NT2/D1 (cell line): Measurements from ENCODE around the gene CYP4F11.
"Not testable (repeated sequence)": the region's sequence is repeated elsewhere in the genome, so short reads cannot be mapped to it uniquely, and the experiment has no call there.

Experiments used
- DNase-seq: peaks from one replicate; pipeline ENCODE4 v3.0.0-alpha.2; 2011; ENCODE audit warnings: low read depth, low spot score
- H3K27me3 ChIP-seq: 2 replicates; pipeline ENCODE4 v1.6.0; 2011; ENCODE audit warnings: mild to moderate bottlenecking; ENCODE audit not compliant: insufficient read length, insufficient read depth
- H3K36me3 ChIP-seq: 2 replicates; pipeline ENCODE4 v1.6.1; 2011; ENCODE audit warnings: mild to moderate bottlenecking, low read length, mixed read lengths; ENCODE audit not compliant: insufficient read depth, insufficient read length
- H3K4me1 ChIP-seq: 2 replicates; pipeline ENCODE4 v1.5.1; 2011; ENCODE audit not compliant: insufficient read depth, insufficient read length
- H3K4me3 ChIP-seq: 2 replicates; pipeline ENCODE4 v1.5.1; 2011; ENCODE audit warnings: low read depth; ENCODE audit not compliant: insufficient read length
- H3K9ac ChIP-seq: 2 replicates; pipeline ENCODE4 v1.6.0; 2011; ENCODE audit warnings: low read depth; ENCODE audit not compliant: insufficient read length
- H3K9me3 ChIP-seq: 2 replicates; pipeline ENCODE4 v1.5.1; 2011; ENCODE audit warnings: mild to moderate bottlenecking, low read length; ENCODE audit not compliant: insufficient read depth
- SUZ12 ChIP-seq: IDR thresholded peaks from 2 replicates; pipeline ENCODE4 v1.6.1; 2011; ENCODE audit not compliant: insufficient read length, insufficient read depth; ENCODE audit errors: extremely low read depth
- YY1 ChIP-seq: IDR thresholded peaks from 2 replicates; pipeline ENCODE4 v1.6.1; 2011; ENCODE audit not compliant: insufficient read length, insufficient read depth
- ZNF274 ChIP-seq: IDR thresholded peaks from 2 replicates; pipeline ENCODE4 v1.6.1; 2011; ENCODE audit warnings: mild to moderate bottlenecking, low read depth, low read length

The CYP4F11 gene

DNA sequence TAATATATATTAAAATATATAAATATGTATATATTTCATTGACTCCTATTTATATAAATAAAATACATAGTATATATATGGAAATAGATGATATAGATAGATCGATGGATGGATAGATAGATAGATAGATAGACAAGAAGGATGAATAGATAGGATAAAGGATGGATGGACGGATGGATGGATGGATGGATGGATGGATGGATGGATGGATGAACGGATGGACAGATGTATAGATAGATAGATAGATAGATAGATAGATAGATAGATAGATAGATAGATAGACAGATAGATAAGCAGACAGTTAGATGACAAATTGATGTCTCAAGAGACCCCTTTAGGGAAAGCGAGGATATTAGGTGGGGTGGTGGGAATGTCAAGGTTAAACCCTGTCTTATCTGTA, 15.1 kb downstream of the CYP4F11 start:
- Histone ChIP-seq H3K4me1 (no peaks in the 10 kb centered on the region), H3K36me3 (no peaks in the 10 kb centered on the region), H3K27me3 (peaks cover 47% of the 10 kb centered on the region), H3K9me3 (peaks cover 17% of the 10 kb centered on the region), H3K9ac (no peak overlapping the region), H3K4me3 (no peak overlapping the region)
- DNase-seq, result no peak
- TF ChIP-seq YY1 (no peak), ZNF274 (no peak), SUZ12 (no peak)

GRCh38 chr19:15915109-15915508, 19.2 kb downstream of the CYP4F11 start:
- no peak overlapping the region for H3K9ac ChIP-seq

DNA sequence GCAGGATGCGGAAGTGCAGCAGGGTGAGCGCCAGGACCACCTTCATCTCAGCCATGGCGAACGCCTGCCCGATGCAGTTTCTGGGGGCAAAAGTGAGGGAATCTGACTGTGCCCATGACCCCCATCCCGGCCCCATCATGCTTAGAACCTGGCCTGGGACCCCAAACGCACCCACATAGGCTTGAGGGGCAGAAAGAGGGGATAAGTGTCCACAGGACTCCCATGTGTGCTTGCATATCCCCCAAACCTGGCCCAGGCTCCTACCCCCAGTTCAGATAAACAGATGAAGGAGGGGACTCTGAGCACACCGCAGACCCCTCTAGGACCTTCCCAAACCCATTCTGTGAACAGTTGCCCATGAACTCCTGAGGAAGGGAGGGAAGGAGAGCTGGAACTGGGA, 20.5 kb downstream of the CYP4F11 start:
- DNase-seq, result no peak
- Histone ChIP-seq H3K36me3 (no peaks in the 10 kb centered on the region), H3K9ac (no peak overlapping the region), H3K27me3 (peaks cover 51% of the 10 kb centered on the region), H3K4me1 (no peaks in the 10 kb centered on the region), H3K4me3 (no peak overlapping the region), H3K9me3 (peaks cover 17% of the 10 kb centered on the region)
- TF ChIP-seq ZNF274, result no peak

More at GRCh38 chr19:15915109-15915508, 19.2 kb downstream of the CYP4F11 start:
- Histone ChIP-seq H3K4me1 (no peaks in the 10 kb centered on the region), H3K36me3 (no peaks in the 10 kb centered on the region), H3K27me3 (peaks cover 56% of the 10 kb centered on the region), H3K9me3 (peaks cover 17% of the 10 kb centered on the region), H3K4me3 (no peak overlapping the region)
- TF ChIP-seq ZNF274, result no peak
- TF ChIP-seq YY1, result no peak
- TF ChIP-seq SUZ12, result no peak
- DNase-seq, result no peak

GRCh38 chr19:15913384-15913783, 20.9 kb downstream of the CYP4F11 start:
- Histone ChIP-seq H3K36me3 (no peaks in the 10 kb centered on the region), H3K4me1 (no peaks in the 10 kb centered on the region), H3K27me3 (peaks cover 49% of the 10 kb centered on the region), H3K9me3 (peaks cover 17% of the 10 kb centered on the region), H3K4me3 (no peak overlapping the region), H3K9ac (no peak overlapping the region)
- TF ChIP-seq ZNF274, result no peak
- TF ChIP-seq YY1, result no peak
- no peak for TF ChIP-seq SUZ12
- no peak for DNase-seq

GRCh38 chr19:15911599-15912235, 22.6 kb downstream of the CYP4F11 start:
- Histone ChIP-seq H3K9ac (peak overlapping the region; percentile 52), H3K4me1 (no peaks in the 10 kb centered on the region), H3K9me3 (peaks cover 17% of the 10 kb centered on the region), H3K36me3 (no peaks in the 10 kb centered on the region), H3K27me3 (peaks cover 44% of the 10 kb centered on the region), H3K4me3 (peak overlapping the region; percentile 41)
- TF ChIP-seq YY1, result no peak
- TF ChIP-seq SUZ12, result peak; percentile 78
- no peak for DNase-seq

DNA sequence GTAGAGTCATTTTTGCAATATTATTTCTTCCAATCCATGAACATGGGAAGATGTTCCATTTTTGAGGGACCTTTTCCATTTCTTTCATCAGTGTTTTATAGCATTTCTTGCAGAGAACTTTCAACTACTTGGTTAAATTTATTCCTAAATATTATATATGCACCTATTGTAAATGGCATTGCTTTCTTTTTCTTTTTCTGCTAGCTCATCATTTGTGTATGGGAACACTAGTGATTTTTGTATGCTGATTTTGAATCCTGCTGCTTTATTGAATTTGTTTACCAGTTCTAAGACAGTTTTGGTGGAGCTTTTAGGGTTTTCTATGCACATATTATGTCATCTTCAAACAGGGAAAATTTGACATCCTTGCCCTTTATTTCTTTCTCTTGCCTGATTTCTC, 29.3 kb downstream of the CYP4F11 start:
- H3K4me3 ChIP-seq, result no peak overlapping the region
- no peak overlapping the region for H3K9ac ChIP-seq
- H3K27me3 ChIP-seq, result peaks cover 5% of the 10 kb centered on the region
- H3K4me1 ChIP-seq, result no peaks in the 10 kb centered on the region
- DNase-seq, result no peak
- TF ChIP-seq ZNF274, result no peak
- no peak for TF ChIP-seq SUZ12
- no peak for TF ChIP-seq YY1
- H3K9me3 ChIP-seq, result no peaks in the 10 kb centered on the region; the same call in 1 of the 2 replicates
- H3K36me3 ChIP-seq, result no peaks in the 10 kb centered on the region

GRCh38 chr19:15902898-15903297, 31.4 kb downstream of the CYP4F11 start:
- not testable (repeated sequence) for H3K27me3 ChIP-seq, H3K9me3 ChIP-seq, H3K36me3 ChIP-seq, H3K9ac ChIP-seq, H3K4me1 ChIP-seq, H3K4me3 ChIP-seq, DNase-seq

GRCh38 chr19:15902254-15902653, 32.1 kb downstream of the CYP4F11 start:
- TF ChIP-seq SUZ12 (no peak), YY1 (no peak), ZNF274 (no peak)
- Histone ChIP-seq H3K4me3 (no peak overlapping the region), H3K27me3 (no peaks in the 10 kb centered on the region), H3K9me3 (no peaks in the 10 kb centered on the region; the same call in 1 of the 2 replicates), H3K4me1 (no peaks in the 10 kb centered on the region), H3K36me3 (no peaks in the 10 kb centered on the region), H3K9ac (no peak overlapping the region)
- no peak for DNase-seq
